GM21381 (cell line): ENCODE measurements around the gene CBFA2T3.
"Not testable (repeated sequence)": the region's sequence is repeated elsewhere in the genome, so short reads cannot be mapped to it uniquely, and the experiment has no call there.

Experiments used
- ATAC-seq: cut with Tn5 transposase; IDR thresholded peaks from one replicate; pipeline ENCODE4 v1.9.1; 2021; ENCODE audit warnings: mild to moderate bottlenecking, moderate library complexity; ENCODE audit not compliant: unreplicated experiment

Gene CBFA2T3

GRCh38 chr16:88894681-88895300 lies 82.2 kb downstream of the CBFA2T3 start:
- no peak for ATAC-seq

- not testable (repeated sequence) for ATAC-seq
These were observed 82.7 kb downstream of the CBFA2T3 start for GRCh38 chr16:88894266-88894665.

- no peak for ATAC-seq
These were observed 83.7 kb downstream of the CBFA2T3 start for GRCh38 chr16:88893127-88893968.

- ATAC-seq = no peak
These were observed 84.9 kb downstream of the CBFA2T3 start for GRCh38 chr16:88892065-88892464.

- ATAC-seq = no peak
These were observed 85.9 kb downstream of the CBFA2T3 start for GRCh38 chr16:88891083-88891482.

GRCh38 chr16:88889702-88890352 lies 87.2 kb downstream of the CBFA2T3 start:
- ATAC-seq = not testable (repeated sequence)

GRCh38 chr16:88888461-88889387 lies 88.3 kb downstream of the CBFA2T3 start:
- ATAC-seq = no peak

- ATAC-seq = no peak
These were observed 89.0 kb downstream of the CBFA2T3 start for GRCh38 chr16:88888057-88888456.

GRCh38 chr16:88886845-88887521 lies 90.0 kb downstream of the CBFA2T3 start:
- no peak for ATAC-seq

GRCh38 chr16:88886420-88886844 lies 90.6 kb downstream of the CBFA2T3 start:
- ATAC-seq = no peak

GRCh38 chr16:88885693-88886280 lies 91.2 kb downstream of the CBFA2T3 start:
- no peak for ATAC-seq

GRCh38 chr16:88884569-88885271 lies 92.3 kb downstream of the CBFA2T3 start:
- no peak for ATAC-seq

GRCh38 chr16:88883946-88884345 lies 93.1 kb downstream of the CBFA2T3 start:
- no peak for ATAC-seq

GRCh38 chr16:88883117-88883895 lies 93.7 kb downstream of the CBFA2T3 start:
- no peak for ATAC-seq

GRCh38 chr16:88882358-88883030 lies 94.5 kb downstream of the CBFA2T3 start:
- ATAC-seq = no peak

GRCh38 chr16:88881675-88882357 lies 95.2 kb downstream of the CBFA2T3 start:
- no peak for ATAC-seq

GRCh38 chr16:88881007-88881615 lies 95.9 kb downstream of the CBFA2T3 start:
- ATAC-seq = no peak
